Psoas muscle (tissue), 8 donors: ENCODE measurements around the gene PCYOX1L. TPM values are rescaled to one million over a fixed set of nuclear protein-coding genes. Genes with fewer than 3 reads are reported as not detected.
A peak's percentile ranks its signal among the peaks of the same experiment; 100 is the strongest.
"Not testable (repeated sequence)": the region's sequence is repeated elsewhere in the genome, so short reads cannot be mapped to it uniquely, and the experiment has no call there.

Source experiments
- ATAC-seq, 4 donors: fragments of 200-7000 bp; cut with Tn5 transposase; one replicate each; pipeline ENCODE4 v1.9.1; 2020; ENCODE audit warnings: moderate library complexity in 3 of 4, mild to moderate bottlenecking in 2 of 4
- DNase-seq, 2 donors: peaks; one replicate each; pipeline ENCODE4 v3.0.0-alpha.2; 2020
- H3K27ac ChIP-seq: fragments of 200-600 bp; one replicate; pipeline ENCODE4 v1.8.0; 2022
- H3K27me3 ChIP-seq, 3 donors: fragments of 200-600 bp in 1 of 3; one replicate each; pipeline versions ENCODE4 v1.6.1 to v1.8.0; 2013 to 2022; ENCODE audit warnings: low read length in 2 of 3, mild to moderate bottlenecking in 2 of 3, moderate library complexity in 1 of 3; ENCODE audit not compliant: insufficient read depth in 3 of 3
- H3K36me3 ChIP-seq, 2 donors: fragments of 200-600 bp in 1 of 2; one replicate each; pipeline versions ENCODE4 v1.6.1 to v1.8.0; 2013 to 2022; ENCODE audit warnings: low read depth in 1 of 2, mild to moderate bottlenecking in 1 of 2, moderate library complexity in 1 of 2; ENCODE audit not compliant: insufficient read depth in 1 of 2
- H3K4me1 ChIP-seq: fragments of 200-600 bp; one replicate; pipeline ENCODE4 v1.8.0; 2022
- H3K4me3 ChIP-seq: fragments of 200-600 bp; one replicate; pipeline ENCODE4 v1.8.0; 2022; ENCODE audit warnings: mild to moderate bottlenecking
- H3K9me3 ChIP-seq: fragments of 200-600 bp; one replicate; pipeline ENCODE4 v1.8.0; 2022
- CTCF ChIP-seq: fragments of 200-600 bp; IDR thresholded peaks from one replicate; pipeline ENCODE4 v1.8.0; 2022; ENCODE audit warnings: antibody characterized with exemption
- WGBS, 3 donors: extraction: QIAGEN DNeasy Blood & Tissue Kit; methylation state at CpG; one replicate each; pipeline versions ENCODE4 v1.1.6 to v1.1.7; 2013; 5-methylcytosine and 5-hydroxymethylcytosine counted together
- intact Hi-C, 2 donors: fragments of 100-400 bp; cut with DNase I; formaldehyde crosslinking; loops; one replicate each; pipeline versions ENCODE4 v1.11.0 to v1.14.2; 2022
- polyA plus RNA-seq, 3 donors: library from polyadenylated mRNA; stranded (reverse); fragments of 200-250 nt; gene quantifications; one replicate each; pipeline ENCODE4 v1.2.3, GENCODE V29; 2013
- total RNA-seq, 4 donors: library from RNA; stranded (reverse); fragmentation: NEBNext Ultra II Directional in 2 of 4; extraction: Animal tissue kit (Norgen Biotek cat#: 25700) in 2 of 4; gene quantifications; one replicate each; pipeline versions ENCODE4 v1.2.1 to v1.2.4, GENCODE V29; 2021 to 2023
- donor health status: healthy with polysubstance abuse.
- donor health status: DM: no; HTN: no; CAD: no; lungs with moderate emphysema.
- donor health status: Bipolar disorder and iron deficiency.
- donor health status: healthy.
- donor health status: DM: yes; HTN: yes; CAD: no.
- donor health status: DM: no; HTN: no; CAD: no.
- donor health status: DM: no; HTN: no; CAD: no.
- donor health status: DM: yes; HTN: yes; CAD: no.

Gene PCYOX1L
- total and polyA plus RNA-seq, 7 donors: 0.28 to 2.7 (median 0.70) TPM

- 89 to 97% (median 92%) methylated on average over 19 of the region's 19 CpGs for WGBS, 3 donors
- TF ChIP-seq CTCF: no peak
- no peak overlapping the region for H3K27ac ChIP-seq
These were observed 34.9 kb downstream of the PCYOX1L start for GRCh38 chr5:149392718-149393117.

GRCh38 chr5:149394996-149395395 is 37.1 kb downstream of the PCYOX1L start:
- H3K27me3 ChIP-seq, H3K4me3 ChIP-seq, intact Hi-C loops, DNase-seq, H3K36me3 ChIP-seq, H3K4me1 ChIP-seq, H3K9me3 ChIP-seq, ATAC-seq, H3K27ac ChIP-seq: not testable (repeated sequence)

More at GRCh38 chr5:149392718-149393117, 34.9 kb downstream of the PCYOX1L start:
- H3K36me3 ChIP-seq: no peaks in the 10 kb centered on the region
- peaks cover 0 to 2% (median 0%) of the 10 kb centered on the region in 3 donors for H3K27me3 ChIP-seq
- no peak overlapping the region for H3K4me3 ChIP-seq
- H3K4me1 ChIP-seq: peaks cover 8% of the 10 kb centered on the region
- DNase-seq (no peak), ATAC-seq (no peak)
- no peaks in the 10 kb centered on the region for H3K9me3 ChIP-seq
- intact Hi-C loops: no loop called here

DNA sequence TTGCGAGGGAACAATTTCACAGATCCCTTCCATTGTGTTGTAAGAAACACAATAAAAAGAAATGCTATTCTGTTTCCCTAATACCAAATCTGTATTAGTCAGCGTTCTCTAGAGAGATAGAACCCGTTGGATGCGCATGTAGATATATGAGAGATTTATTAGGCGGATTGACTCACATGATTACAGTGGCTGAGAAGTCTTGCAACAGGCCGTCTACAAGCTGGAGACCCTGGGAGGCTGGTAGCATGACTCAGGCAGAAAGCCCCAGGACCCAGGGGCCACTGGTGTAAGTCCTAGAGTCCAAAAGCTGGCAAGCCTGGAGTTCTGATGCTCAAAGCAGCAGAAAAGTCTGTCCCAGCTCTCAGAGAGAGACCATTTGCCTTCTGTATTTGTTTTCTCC is 39.7 kb downstream of the PCYOX1L start:
- intact Hi-C loops: no loop called here
- 83 to 88% (median 84%) methylated on average over 6 of the region's 6 CpGs for WGBS, 3 donors
- no peaks in the 10 kb centered on the region for H3K27me3 ChIP-seq
- no peaks in the 10 kb centered on the region for H3K9me3 ChIP-seq
- H3K4me3 ChIP-seq: no peak overlapping the region
- no peak overlapping the region for H3K27ac ChIP-seq
- peak in 1 of 2 donors; percentile 75 for DNase-seq
- no peak for TF ChIP-seq CTCF
- no peaks in the 10 kb centered on the region for H3K4me1 ChIP-seq
- peak in 3 of 4 donors; percentile 28 to 74 (median 61) for ATAC-seq
- no peaks in the 10 kb centered on the region for H3K36me3 ChIP-seq

DNA sequence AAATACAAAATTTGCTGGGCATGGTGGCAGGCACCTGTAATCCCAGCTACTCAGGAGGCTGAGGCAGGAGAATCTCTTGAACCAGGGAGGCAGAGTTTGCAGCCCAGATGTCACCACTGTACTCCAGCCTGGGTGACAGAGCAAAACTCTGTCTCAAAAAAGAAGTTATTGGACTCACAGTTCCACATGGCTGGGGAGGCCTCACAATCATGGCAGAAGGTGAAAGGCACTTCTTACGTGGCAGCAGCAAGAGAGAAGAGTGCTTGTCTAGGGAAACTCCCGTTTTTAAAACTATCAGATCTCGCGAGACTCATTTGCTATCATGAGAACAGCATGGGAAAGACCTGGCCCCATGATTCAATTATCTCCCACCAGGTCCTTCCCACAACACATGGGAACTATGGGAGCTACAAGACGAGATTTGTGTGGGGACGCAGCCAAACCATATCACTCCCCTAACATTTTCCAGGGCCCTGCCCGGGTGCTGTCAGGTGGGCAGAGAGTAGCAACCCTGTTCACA is 41.0 kb downstream of the PCYOX1L start:
- ATAC-seq, DNase-seq, H3K4me1 ChIP-seq, intact Hi-C loops, H3K9me3 ChIP-seq, H3K27me3 ChIP-seq, H3K36me3 ChIP-seq, H3K27ac ChIP-seq, H3K4me3 ChIP-seq: not testable (repeated sequence)
- 80 to 85% (median 84%) methylated on average over 7 of the region's 7 CpGs for WGBS, 3 donors

DNA sequence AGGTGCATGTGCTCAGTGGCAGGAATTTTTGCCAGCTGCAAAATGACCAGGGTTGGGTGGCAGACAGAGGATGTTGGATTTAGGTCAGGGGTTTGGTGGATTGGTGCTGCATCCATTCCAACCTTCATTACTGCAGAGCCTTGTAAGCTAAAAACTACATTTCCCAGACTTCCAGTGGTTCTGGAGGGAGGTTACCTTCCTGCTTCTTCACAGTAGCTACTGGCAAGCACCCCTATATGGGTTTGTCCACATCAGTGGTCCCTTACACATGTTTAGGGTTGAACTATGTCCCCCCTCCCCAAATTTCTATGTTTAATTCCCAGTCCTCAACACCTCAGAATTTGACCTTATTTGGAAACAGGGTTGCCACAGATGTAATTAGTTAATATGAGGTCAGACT is 41.9 kb downstream of the PCYOX1L start:
- DNase-seq (no peak), ATAC-seq (no peak)
- Histone ChIP-seq H3K9me3 (no peaks in the 10 kb centered on the region), H3K4me1 (no peaks in the 10 kb centered on the region), H3K4me3 (no peak overlapping the region), H3K27me3 (no peaks in the 10 kb centered on the region), H3K27ac (no peak overlapping the region), H3K36me3 (no peaks in the 10 kb centered on the region)
- no peak for TF ChIP-seq CTCF
- intact Hi-C loops: no loop called here

- 41 to 51% (median 46%) methylated on average over 6 of the region's 6 CpGs for WGBS, 3 donors
- Histone ChIP-seq H3K36me3 (no peaks in the 10 kb centered on the region), H3K9me3 (no peaks in the 10 kb centered on the region), H3K27ac (no peak overlapping the region), H3K4me3 (no peak overlapping the region), H3K4me1 (no peaks in the 10 kb centered on the region), H3K27me3 (no peaks in the 10 kb centered on the region)
- no peak for DNase-seq
- ATAC-seq: peak in 3 of 4 donors; percentile 44 to 67 (median 65)
- intact Hi-C loops: no loop called here
- TF ChIP-seq CTCF: no peak
These were observed 42.5 kb downstream of the PCYOX1L start for GRCh38 chr5:149400304-149400703.
